T-cell (primary cell): ENCODE measurements around the gene TBC1D30. TPM values are rescaled to one million over a fixed set of nuclear protein-coding genes. Genes with fewer than 3 reads are reported as not detected.

ENCODE experiments used
- ATAC-seq, 4 experiments: fragments of 200-7000 bp in 3 of 4; fragments of 150-1000 bp in 1 of 4; cut with Tn5 transposase; replicated peaks in 1 of 4; 1 replicate in 3 of 4; 2 replicates in 1 of 4; pipeline ENCODE4 v1.10.0; 2021; ENCODE audit warnings: moderate library complexity in 3 of 4, mild to moderate bottlenecking in 2 of 4, moderate number of reproducible peaks in 1 of 4
- CTCF ChIA-PET, 2 donors: fragments of 300-600 bp; sonication (Branson Sonifier 250); formaldehyde crosslinking; loops; one replicate each; lab custom pipeline; 2022; ENCODE audit warnings: antibody characterized with exemption in 2 of 2; lab: Charles Lee
- POLR2A ChIA-PET, 2 donors: fragments of 300-600 bp; sonication (Branson Sonifier 250); formaldehyde crosslinking; loops; one replicate each; lab custom pipeline; 2022; ENCODE audit warnings: antibody characterized with exemption in 2 of 2; lab: Charles Lee
- DNase-seq, 35 experiments: peaks; one replicate each; pipeline versions ENCODE4 v3.0.0 to v3.0.0-alpha.2; 2013 to 2023
- H3K27ac ChIP-seq: one replicate; pipeline ENCODE4 v1.5.1; 2013; ENCODE audit warnings: low read length
- H3K27me3 ChIP-seq, 2 experiments: replicated peaks in 1 of 2; 1 replicate in 1 of 2; 2 replicates in 1 of 2; pipeline versions ENCODE4 v1.6.1 to v1.7.0; 2013; ENCODE audit warnings: low read length in 1 of 2, mixed read lengths in 1 of 2; ENCODE audit not compliant: control insufficient read depth in 2 of 2, insufficient read depth in 2 of 2; ENCODE audit errors: extremely low read depth in 1 of 2
- H3K36me3 ChIP-seq, 2 donors: 1 replicate in 1 of 2; 2 replicates in 1 of 2; pipeline versions ENCODE4 v1.6.1 to v1.7.0; 2013; ENCODE audit warnings: low read length in 1 of 2; ENCODE audit not compliant: control insufficient read depth in 2 of 2, insufficient read depth in 1 of 2; ENCODE audit errors: extremely low read depth in 1 of 2
- H3K4me1 ChIP-seq, 2 experiments: 1 replicate in 1 of 2; 2 replicates in 1 of 2; pipeline versions ENCODE4 v1.6.1 to v1.7.0; 2013; ENCODE audit warnings: low read length in 2 of 2, mixed read lengths in 1 of 2; ENCODE audit not compliant: insufficient read depth in 2 of 2, control insufficient read depth in 1 of 2; ENCODE audit errors: extremely low read depth in 1 of 2
- H3K4me3 ChIP-seq, 2 donors: 1 replicate in 1 of 2; 2 replicates in 1 of 2; pipeline versions ENCODE4 v1.5.1 to v1.7.0; 2013; ENCODE audit warnings: mild to moderate bottlenecking in 2 of 2, low read length in 1 of 2, moderate library complexity in 1 of 2; ENCODE audit not compliant: control insufficient read depth in 1 of 2; ENCODE audit errors: extremely low read depth in 1 of 2
- H3K9me3 ChIP-seq: 2 replicates; pipeline ENCODE4 v1.7.0; 2013
- H3K27ac Mint-ChIP-seq, 2 donors: one replicate each; pipeline ENCODE4 v1.8.0; 2020 to 2021; ENCODE audit warnings: mild to moderate bottlenecking in 2 of 2, mixed read lengths in 2 of 2
- H3K27me3 Mint-ChIP-seq, 2 donors: one replicate each; pipeline ENCODE4 v1.8.0; 2021 to 2022; ENCODE audit warnings: mixed read lengths in 2 of 2
- H3K36me3 Mint-ChIP-seq: one replicate; pipeline ENCODE4 v1.8.0; 2021; ENCODE audit warnings: mixed read lengths
- H3K4me1 Mint-ChIP-seq, 3 donors: one replicate each; pipeline ENCODE4 v1.8.0; 2020 to 2022; ENCODE audit warnings: mixed read lengths in 3 of 3, mild to moderate bottlenecking in 1 of 3
- H3K4me3 Mint-ChIP-seq, 3 donors: one replicate each; pipeline ENCODE4 v1.8.0; 2020 to 2022; ENCODE audit warnings: mild to moderate bottlenecking in 3 of 3, mixed read lengths in 3 of 3, moderate library complexity in 3 of 3
- H3K9me3 Mint-ChIP-seq, 3 donors: one replicate each; pipeline ENCODE4 v1.8.0; 2020 to 2022; ENCODE audit warnings: mixed read lengths in 3 of 3
- WGBS: methylation state at CpG from one replicate; pipeline ENCODE4 v1.1.5; 2013; ENCODE audit warnings: missing lambda C conversion rate; ENCODE audit not compliant: insufficient coverage; 5-methylcytosine and 5-hydroxymethylcytosine counted together
- total RNA-seq, 35 experiments: library from RNA in 6 of 35; stranded (reverse) in 6 of 35; fragments of 120-200 nt in 1 of 35; gene quantifications; one replicate each; pipeline versions ENCODE4 v1.2.1 to v1.2.4 and lab custom pipeline; 2013 to 2026

TBC1D30 gene
- total RNA-seq, 5 donors from 2014 or later (not counting 1 experiment from before 2014, with no cell fraction given), result 0.07 to 0.73 (median 0.41) TPM

DNA sequence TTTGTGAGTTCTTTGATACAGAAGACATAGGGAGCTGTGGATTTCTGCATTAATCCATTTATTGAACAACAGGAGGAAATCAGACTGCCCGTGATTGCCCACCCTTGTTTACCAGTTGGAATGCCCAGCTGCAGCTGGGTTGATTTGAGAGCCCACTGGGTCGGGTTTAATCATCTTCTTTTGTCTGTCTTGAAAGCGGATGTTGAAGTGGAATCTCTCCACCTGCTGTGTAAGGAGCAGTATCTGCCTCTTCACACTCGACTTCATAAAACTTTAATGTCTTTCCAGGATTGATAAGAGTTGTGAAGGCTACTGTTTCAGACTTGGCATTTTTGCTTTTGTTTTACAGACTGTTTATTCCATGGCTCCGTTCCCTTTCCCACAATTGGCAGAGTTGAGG is 39.9 kb downstream of the TBC1D30 start:
- Histone ChIP-seq H3K4me1 (no peaks in the 10 kb centered on the region), H3K4me3 (no peak overlapping the region), H3K9me3 (no peaks in the 10 kb centered on the region), H3K27ac (no peak overlapping the region), H3K27me3 (no peaks in the 10 kb centered on the region), H3K36me3 (no peaks in the 10 kb centered on the region)
- no CpG with 5 or more reads among the region's 5 CpGs for WGBS
- peaks cover 2 to 8% of the 10 kb centered on the region in 2 donors for H3K27me3 Mint-ChIP-seq
- H3K36me3 Mint-ChIP-seq, result no peaks in the 10 kb centered on the region
- ATAC-seq (no peak), DNase-seq (no peak)
- H3K27ac Mint-ChIP-seq, result no peak overlapping the region
- no peak overlapping the region for H3K4me3 Mint-ChIP-seq
- no peaks in the 10 kb centered on the region for H3K9me3 Mint-ChIP-seq
- no peaks in the 10 kb centered on the region for H3K4me1 Mint-ChIP-seq
- ChIA-PET CTCF (interaction anchor here in 1 of 2 donors (0.6 kb wide), 1 partner anchor 71 kb away, joined by 4 read pairs; no protein-coding TSS in a partner anchor), POLR2A (no interaction called here)

DNA sequence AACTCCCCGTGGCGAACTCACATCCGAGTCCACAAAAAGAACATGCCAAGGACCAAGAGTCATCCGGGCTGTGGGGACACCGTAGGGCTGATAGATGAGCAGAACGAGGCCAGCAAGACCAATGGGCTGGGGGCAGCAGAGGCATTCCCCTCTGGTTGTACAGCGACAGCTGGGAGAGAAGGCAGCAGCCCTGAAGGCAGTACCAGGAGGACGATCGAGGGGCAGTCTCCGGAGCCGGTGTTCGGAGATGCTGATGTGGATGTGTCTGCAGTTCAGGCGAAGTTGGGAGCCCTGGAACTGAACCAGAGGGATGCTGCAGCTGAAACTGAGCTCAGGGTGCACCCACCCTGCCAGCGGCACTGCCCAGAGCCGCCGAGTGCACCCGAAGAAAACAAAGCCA is 50.7 kb downstream of the TBC1D30 start:
- WGBS, result 89% methylated on average over 16 of the region's 17 CpGs
- Histone ChIP-seq H3K36me3 (no peaks in the 10 kb centered on the region), H3K4me1 (no peaks in the 10 kb centered on the region), H3K27me3 (no peaks in the 10 kb centered on the region), H3K4me3 (no peak overlapping the region), H3K9me3 (no peaks in the 10 kb centered on the region), H3K27ac (no peak overlapping the region)
- no peaks in the 10 kb centered on the region for H3K4me1 Mint-ChIP-seq
- no peaks in the 10 kb centered on the region for H3K36me3 Mint-ChIP-seq
- no peak for DNase-seq
- ATAC-seq, result no peak
- POLR2A ChIA-PET, result interaction anchor here in 1 of 2 donors (0.7 kb wide), 1 partner anchor 9 kb away, joined by 3 read pairs; no protein-coding TSS in a partner anchor
- no peaks in the 10 kb centered on the region for H3K9me3 Mint-ChIP-seq
- H3K4me3 Mint-ChIP-seq, result no peak overlapping the region
- H3K27ac Mint-ChIP-seq, result no peak overlapping the region
- peaks cover 0 to 3% of the 10 kb centered on the region in 2 donors for H3K27me3 Mint-ChIP-seq
- CTCF ChIA-PET, result interaction anchor here (0.9 to 1.5 kb wide), 3 partner anchors 13 to 18 kb away, joined by 3 to 5 read pairs (median 3); no protein-coding TSS in a partner anchor

DNA sequence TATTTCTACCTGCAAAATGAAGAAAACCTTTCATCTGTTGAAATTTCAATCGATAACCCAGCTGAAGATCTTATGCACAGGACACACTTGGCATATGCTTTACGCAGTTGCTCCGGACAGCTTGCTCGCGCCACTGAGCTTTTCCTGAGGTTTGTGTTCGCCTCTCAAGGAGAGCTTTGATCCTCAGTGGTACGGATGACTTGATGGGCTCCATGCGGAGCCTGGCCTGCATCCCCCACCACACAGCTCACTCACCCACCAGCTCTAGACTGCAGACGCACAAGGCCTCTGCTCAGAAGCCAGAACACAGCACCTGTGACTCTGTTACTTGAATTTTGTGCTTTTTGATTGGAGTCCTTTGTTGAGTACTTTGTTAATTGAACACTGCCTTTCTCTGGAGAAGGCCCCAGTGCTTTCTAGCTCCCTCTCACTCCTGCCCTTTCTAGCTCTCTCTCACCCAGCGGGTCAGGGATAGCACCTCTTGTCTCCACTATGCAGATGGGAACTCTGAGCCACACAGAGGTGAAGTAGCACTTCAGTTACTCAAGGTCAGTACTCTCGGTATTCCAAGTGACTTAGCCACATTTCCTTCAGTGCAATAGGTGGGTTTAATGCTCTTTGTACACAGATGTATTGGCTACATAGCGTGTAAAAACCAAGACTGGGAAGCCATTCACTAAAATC is 52.1 kb downstream of the TBC1D30 start:
- DNase-seq (no peak), ATAC-seq (no peak)
- Histone ChIP-seq H3K27me3 (no peaks in the 10 kb centered on the region), H3K4me1 (no peaks in the 10 kb centered on the region), H3K9me3 (no peaks in the 10 kb centered on the region), H3K36me3 (no peaks in the 10 kb centered on the region), H3K27ac (no peak overlapping the region), H3K4me3 (no peak overlapping the region)
- Mint-ChIP-seq H3K36me3 (no peaks in the 10 kb centered on the region), H3K4me3 (no peak overlapping the region), H3K4me1 (no peaks in the 10 kb centered on the region), H3K27ac (no peak overlapping the region), H3K27me3 (peaks cover 0 to 3% of the 10 kb centered on the region in 2 donors), H3K9me3 (peaks cover 0 to 2% (median 0%) of the 10 kb centered on the region in 3 donors)
- ChIA-PET POLR2A (no interaction called here), CTCF (interaction anchor here (0.6 to 1.5 kb wide), 5 partner anchors 12 to 1178 kb away, joined by 3 to 5 read pairs (median 3); no protein-coding TSS in a partner anchor)
- WGBS, result 91% methylated on average over 8 of the region's 12 CpGs

- Mint-ChIP-seq H3K4me1 (no peaks in the 10 kb centered on the region), H3K36me3 (no peaks in the 10 kb centered on the region), H3K4me3 (no peak overlapping the region), H3K9me3 (peaks cover 0 to 2% (median 0%) of the 10 kb centered on the region in 3 donors), H3K27me3 (peaks cover 0 to 3% of the 10 kb centered on the region in 2 donors), H3K27ac (no peak overlapping the region)
- Histone ChIP-seq H3K9me3 (no peaks in the 10 kb centered on the region), H3K27me3 (no peaks in the 10 kb centered on the region), H3K36me3 (no peaks in the 10 kb centered on the region), H3K4me1 (no peaks in the 10 kb centered on the region), H3K27ac (no peak overlapping the region), H3K4me3 (no peak overlapping the region)
- POLR2A ChIA-PET, result no interaction called here
- no peak for ATAC-seq
- WGBS, result no CpG with 5 or more reads among the region's 3 CpGs
- CTCF ChIA-PET, result interaction anchor here in 1 of 2 donors (1.2 kb wide), 1 partner anchor 11 kb away, joined by 4 read pairs; no protein-coding TSS in a partner anchor
- no peak for DNase-seq
Observed at GRCh38 chr12:64877363-64878004, 53.0 kb downstream of the TBC1D30 start.

DNA sequence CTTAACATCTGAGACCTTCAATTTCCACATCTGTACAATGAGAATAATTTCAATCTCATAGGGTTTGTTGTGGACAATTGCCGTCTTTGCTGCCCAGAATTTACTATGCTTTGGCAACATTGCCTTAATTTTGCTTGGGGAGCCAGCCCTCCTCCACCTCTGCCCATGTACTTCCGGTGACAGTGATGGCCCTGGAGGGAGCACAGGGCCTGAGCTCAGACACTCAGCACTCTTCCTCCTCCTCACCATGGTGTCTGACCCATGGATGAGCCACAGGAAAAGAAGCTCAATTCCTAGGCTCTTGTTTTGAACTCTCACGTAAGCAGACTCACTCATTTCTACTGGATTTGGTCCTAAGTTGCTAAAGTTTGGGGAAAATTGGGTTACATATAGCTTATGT is 58.2 kb downstream of the TBC1D30 start:
- Histone ChIP-seq H3K4me3 (no peak overlapping the region), H3K9me3 (no peaks in the 10 kb centered on the region), H3K4me1 (no peaks in the 10 kb centered on the region), H3K27me3 (peaks cover 0 to 2% of the 10 kb centered on the region in 2 experiments), H3K27ac (no peak overlapping the region), H3K36me3 (no peaks in the 10 kb centered on the region)
- WGBS, result 100% methylated on average over 1 of the region's 3 CpGs
- no peak overlapping the region for H3K27ac Mint-ChIP-seq
- H3K9me3 Mint-ChIP-seq, result peaks cover 0 to 2% (median 0%) of the 10 kb centered on the region in 3 donors
- DNase-seq (no peak), ATAC-seq (no peak)
- H3K4me3 Mint-ChIP-seq, result no peak overlapping the region
- peaks cover 5 to 12% of the 10 kb centered on the region in 2 donors for H3K27me3 Mint-ChIP-seq
- CTCF ChIA-PET, result interaction anchor here in 1 of 2 donors (0.8 kb wide), 1 partner anchor 12 kb away, joined by 3 read pairs; no protein-coding TSS in a partner anchor
- no peaks in the 10 kb centered on the region for H3K36me3 Mint-ChIP-seq
- POLR2A ChIA-PET, result interaction anchor here in 1 of 2 donors (0.5 kb wide), 1 partner anchor 19 kb away, joined by 3 read pairs; no protein-coding TSS in a partner anchor
- H3K4me1 Mint-ChIP-seq, result no peaks in the 10 kb centered on the region
